Measurements from ENCODE around the gene CYP4F11. TPM values are rescaled to one million over a fixed set of nuclear protein-coding genes. Genes with fewer than 3 reads are reported as not detected.

CYP4F11 gene, protein sequence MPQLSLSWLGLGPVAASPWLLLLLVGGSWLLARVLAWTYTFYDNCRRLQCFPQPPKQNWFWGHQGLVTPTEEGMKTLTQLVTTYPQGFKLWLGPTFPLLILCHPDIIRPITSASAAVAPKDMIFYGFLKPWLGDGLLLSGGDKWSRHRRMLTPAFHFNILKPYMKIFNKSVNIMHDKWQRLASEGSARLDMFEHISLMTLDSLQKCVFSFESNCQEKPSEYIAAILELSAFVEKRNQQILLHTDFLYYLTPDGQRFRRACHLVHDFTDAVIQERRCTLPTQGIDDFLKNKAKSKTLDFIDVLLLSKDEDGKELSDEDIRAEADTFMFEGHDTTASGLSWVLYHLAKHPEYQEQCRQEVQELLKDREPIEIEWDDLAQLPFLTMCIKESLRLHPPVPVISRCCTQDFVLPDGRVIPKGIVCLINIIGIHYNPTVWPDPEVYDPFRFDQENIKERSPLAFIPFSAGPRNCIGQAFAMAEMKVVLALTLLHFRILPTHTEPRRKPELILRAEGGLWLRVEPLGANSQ
- total RNA-seq (2022; extraction: Qiagen RNA extraction) = 4.9 to 7.0 TPM (median 5.2 TPM) in 5 replicates

GRCh38 chr19:15934332-15935078, at the start of gene CYP4F11:
CYP4F11 (minus strand) TSS chr19:15934529; CDS start chr19:15934408, 121 bp downstream.

DNA sequence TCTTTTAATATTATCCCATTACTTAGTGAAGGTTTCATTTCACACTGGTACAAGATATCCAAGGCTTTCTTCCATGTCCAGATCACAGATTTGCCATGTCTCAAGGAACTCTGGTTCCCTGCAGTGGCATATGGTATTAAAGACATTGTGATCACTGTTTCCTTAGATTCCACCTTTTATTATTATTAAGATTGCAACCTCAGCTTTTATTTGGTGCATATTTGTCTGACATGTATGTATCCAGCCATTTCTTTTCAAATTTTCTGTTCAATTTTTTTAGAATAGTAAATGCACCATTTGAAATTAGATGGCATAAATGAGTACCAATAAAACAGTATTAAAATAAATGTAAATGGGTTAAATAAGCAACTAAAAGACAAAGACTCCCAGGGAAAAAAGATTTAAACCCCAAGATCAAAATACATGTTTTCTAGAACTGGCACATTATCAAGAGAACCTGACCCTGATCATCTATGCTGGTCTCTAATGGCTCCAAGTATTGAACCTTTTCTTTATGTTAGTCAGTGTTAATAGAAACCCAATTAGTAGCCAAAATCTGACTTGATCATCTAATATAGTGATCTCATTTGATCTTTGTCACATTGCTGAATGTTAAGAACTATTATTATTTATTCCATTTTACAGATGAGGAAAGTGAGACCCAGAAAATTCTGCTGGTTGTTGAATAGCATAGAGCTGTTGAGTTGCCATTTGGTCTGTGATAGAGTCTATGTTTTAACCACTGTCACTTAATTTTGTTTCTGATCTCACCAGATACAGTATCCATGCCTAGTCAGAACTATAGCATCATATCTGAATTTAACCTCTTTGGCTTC, 14.1 kb upstream of the CYP4F11 start, which contains the start of gene OR10H4:
Gene OR10H4 (plus strand): TSS at position 786 of the 836 bp plus-strand sequence. CDS start 0 bp downstream, at position 786.

GRCh38 chr19:15897738-15898276, 36.5 kb downstream of the CYP4F11 start, which contains the start of gene CYP4F2:
CYP4F2 (minus strand) TSS chr19:15898074; CDS start chr19:15897611, 463 bp downstream.

Other genes starting within 250 kb of the CYP4F11 start
- not detected in 5 replicates for gene OR10H2, start 206.5 kb downstream of the CYP4F11 start, total RNA-seq (2022; extraction: Qiagen RNA extraction)
- gene OR10H3, start 196.5 kb downstream of the CYP4F11 start, total RNA-seq (2022; extraction: Qiagen RNA extraction) = not detected in 5 replicates
- gene OR10H5, start 146.9 kb downstream of the CYP4F11 start, total RNA-seq (2022; extraction: Qiagen RNA extraction) = not detected in 5 replicates
- gene OR10H1, start 118.9 kb downstream of the CYP4F11 start, total RNA-seq (2022; extraction: Qiagen RNA extraction) = not detected in 5 replicates
- gene CYP4F2, start 36.5 kb downstream of the CYP4F11 start, total RNA-seq (2022; extraction: Qiagen RNA extraction) = 0.06 to 0.17 TPM (median 0.17 TPM) in 4 of 5 replicates, not detected in the other
- gene OR10H4, start 14.5 kb upstream of the CYP4F11 start, total RNA-seq (2022; extraction: Qiagen RNA extraction) = not detected in 5 replicates
- 389 to 533 TPM (median 474 TPM) in 5 replicates for gene TPM4, start 142.0 kb upstream of the CYP4F11 start, total RNA-seq (2022; extraction: Qiagen RNA extraction)
- gene RAB8A, start 177.4 kb upstream of the CYP4F11 start, total RNA-seq (2022; extraction: Qiagen RNA extraction) = 48.6 to 105 TPM (median 50.6 TPM) in 5 replicates
- not detected in 5 replicates for gene HSH2D, start 209.2 kb upstream of the CYP4F11 start, total RNA-seq (2022; extraction: Qiagen RNA extraction)
- gene CIB3, start 239.0 kb upstream of the CYP4F11 start, total RNA-seq (2022; extraction: Qiagen RNA extraction) = not detected in 5 replicates

Data from A549 treated with Hydrocortisone at 1 μM for 4 hours (cell line).